ENCODE data around the gene GALNT14. TPM values are rescaled to one million over a fixed set of nuclear protein-coding genes. Genes with fewer than 3 reads are reported as not detected.

The GALNT14 gene
- total RNA-seq, 1 donor from 2014 or later = 1.7 TPM

DNA sequence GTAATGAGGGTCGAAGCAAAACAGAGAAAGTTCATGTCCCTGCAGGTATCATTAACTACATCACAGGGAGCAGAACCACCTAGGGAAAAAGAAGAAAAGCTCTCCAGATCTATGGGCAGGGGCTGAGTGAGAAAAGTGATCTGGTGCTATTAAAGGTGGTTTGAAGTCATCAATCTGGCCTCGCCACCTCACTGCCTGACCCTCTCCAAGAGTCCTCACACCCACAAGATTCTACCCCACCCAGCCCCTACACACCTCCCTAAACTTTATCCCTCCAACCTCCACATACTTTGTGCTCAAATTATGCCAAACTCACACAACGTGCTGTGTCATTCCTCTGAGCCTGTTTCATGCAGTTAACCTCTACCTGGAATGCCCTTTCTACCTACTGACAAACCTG is 2.2 kb downstream of the GALNT14 start:
- no peak for DNase-seq (ENCODE audit: low spot score in 2 of 2, unreplicated experiment in 2 of 2)
- H3K27me3 Mint-ChIP-seq (ENCODE audit: low read depth) = peaks cover 77% of the 10 kb centered on the region
- H3K27ac Mint-ChIP-seq = no peak overlapping the region
- H3K36me3 Mint-ChIP-seq = no peaks in the 10 kb centered on the region
- H3K4me1 Mint-ChIP-seq = peaks cover 19% of the 10 kb centered on the region
- TF ChIP-seq, protein P1, sequence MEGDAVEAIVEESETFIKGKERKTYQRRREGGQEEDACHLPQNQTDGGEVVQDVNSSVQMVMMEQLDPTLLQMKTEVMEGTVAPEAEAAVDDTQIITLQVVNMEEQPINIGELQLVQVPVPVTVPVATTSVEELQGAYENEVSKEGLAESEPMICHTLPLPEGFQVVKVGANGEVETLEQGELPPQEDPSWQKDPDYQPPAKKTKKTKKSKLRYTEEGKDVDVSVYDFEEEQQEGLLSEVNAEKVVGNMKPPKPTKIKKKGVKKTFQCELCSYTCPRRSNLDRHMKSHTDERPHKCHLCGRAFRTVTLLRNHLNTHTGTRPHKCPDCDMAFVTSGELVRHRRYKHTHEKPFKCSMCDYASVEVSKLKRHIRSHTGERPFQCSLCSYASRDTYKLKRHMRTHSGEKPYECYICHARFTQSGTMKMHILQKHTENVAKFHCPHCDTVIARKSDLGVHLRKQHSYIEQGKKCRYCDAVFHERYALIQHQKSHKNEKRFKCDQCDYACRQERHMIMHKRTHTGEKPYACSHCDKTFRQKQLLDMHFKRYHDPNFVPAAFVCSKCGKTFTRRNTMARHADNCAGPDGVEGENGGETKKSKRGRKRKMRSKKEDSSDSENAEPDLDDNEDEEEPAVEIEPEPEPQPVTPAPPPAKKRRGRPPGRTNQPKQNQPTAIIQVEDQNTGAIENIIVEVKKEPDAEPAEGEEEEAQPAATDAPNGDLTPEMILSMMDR (IDR thresholded peaks at IDR 0.05; ENCODE audit: unreplicated experiment) = no peak
- H3K4me3 Mint-ChIP-seq = no peak overlapping the region
- H3K9me3 Mint-ChIP-seq = no peaks in the 10 kb centered on the region

DNA sequence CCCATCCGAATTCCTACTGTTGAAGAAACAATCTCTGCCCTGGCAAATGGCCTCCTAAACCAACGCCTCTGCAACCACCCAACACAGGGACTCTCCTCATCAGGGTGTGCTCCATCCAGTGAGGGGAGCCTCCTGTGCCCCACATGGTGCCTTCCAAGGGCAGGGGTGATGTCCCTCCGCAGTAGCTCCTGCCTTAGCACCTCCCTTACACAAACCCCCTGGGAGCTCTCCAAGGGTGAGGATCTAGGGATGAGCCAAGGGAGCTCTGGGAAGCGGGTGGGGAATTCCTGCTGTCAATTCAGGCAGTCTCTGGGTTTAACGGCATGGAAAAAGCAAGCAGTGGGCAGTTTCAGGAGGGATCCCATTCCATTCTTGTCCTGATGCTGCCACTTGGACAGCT is 3.8 kb downstream of the GALNT14 start:
- Mint-ChIP-seq H3K9me3 (no peaks in the 10 kb centered on the region), H3K4me3 (no peak overlapping the region), H3K27me3 (ENCODE audit: low read depth) (peaks cover 62% of the 10 kb centered on the region)

GRCh38 chr2:31132786-31133185 is 5.5 kb downstream of the GALNT14 start:
- no peak for DNase-seq (ENCODE audit: low spot score in 2 of 2, unreplicated experiment in 2 of 2)
- Mint-ChIP-seq H3K27ac (no peak overlapping the region), H3K4me3 (no peak overlapping the region), H3K36me3 (no peaks in the 10 kb centered on the region), H3K27me3 (ENCODE audit: low read depth) (peaks cover 50% of the 10 kb centered on the region), H3K4me1 (peaks cover 19% of the 10 kb centered on the region), H3K9me3 (no peaks in the 10 kb centered on the region)
- TF ChIP-seq, protein P1 (IDR thresholded peaks at IDR 0.05; ENCODE audit: unreplicated experiment) = no peak

More for the DNA sequence above, 3.8 kb downstream of the GALNT14 start:
- H3K36me3 Mint-ChIP-seq = no peaks in the 10 kb centered on the region
- DNase-seq (ENCODE audit: low spot score in 2 of 2, unreplicated experiment in 2 of 2) = no peak
- H3K27ac Mint-ChIP-seq = no peak overlapping the region
- H3K4me1 Mint-ChIP-seq = peaks cover 19% of the 10 kb centered on the region
- TF ChIP-seq, protein P1 (IDR thresholded peaks at IDR 0.05; ENCODE audit: unreplicated experiment) = no peak

DNA sequence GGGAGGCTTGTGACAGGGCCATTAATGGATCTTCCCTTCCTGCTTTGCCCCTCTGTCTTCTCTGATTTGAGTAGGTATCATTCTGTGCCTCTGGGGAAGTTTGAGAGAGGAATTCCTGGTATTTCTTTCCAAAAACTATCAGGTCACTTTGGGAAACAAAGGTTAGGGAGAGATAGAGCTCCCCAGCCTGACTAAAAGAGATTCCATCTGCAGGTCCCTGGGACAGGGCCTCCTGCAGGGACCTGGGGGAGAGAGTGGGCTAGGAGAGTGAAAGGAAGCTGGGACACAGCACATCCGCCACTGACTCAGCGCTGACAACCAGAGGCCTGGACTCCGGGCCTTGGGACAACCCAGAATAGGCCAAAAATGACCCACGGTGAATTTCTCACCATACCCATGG is 6.4 kb downstream of the GALNT14 start:
- TF ChIP-seq, protein P1 (IDR thresholded peaks at IDR 0.05; ENCODE audit: unreplicated experiment) = no peak
- peaks cover 46% of the 10 kb centered on the region for H3K27me3 Mint-ChIP-seq (ENCODE audit: low read depth)
- no peak overlapping the region for H3K4me3 Mint-ChIP-seq
- no peaks in the 10 kb centered on the region for H3K9me3 Mint-ChIP-seq
- H3K27ac Mint-ChIP-seq = no peak overlapping the region
- peaks cover 16% of the 10 kb centered on the region for H3K4me1 Mint-ChIP-seq
- no peaks in the 10 kb centered on the region for H3K36me3 Mint-ChIP-seq
- DNase-seq (ENCODE audit: low spot score in 2 of 2, unreplicated experiment in 2 of 2) = no peak

- Mint-ChIP-seq H3K4me1 (peaks cover 13% of the 10 kb centered on the region), H3K36me3 (no peaks in the 10 kb centered on the region), H3K27ac (no peak overlapping the region), H3K27me3 (ENCODE audit: low read depth) (peaks cover 41% of the 10 kb centered on the region), H3K9me3 (no peaks in the 10 kb centered on the region), H3K4me3 (no peak overlapping the region)
- no peak for DNase-seq (ENCODE audit: low spot score in 2 of 2, unreplicated experiment in 2 of 2)
- TF ChIP-seq, protein P1 (IDR thresholded peaks at IDR 0.05; ENCODE audit: unreplicated experiment) = no peak
These were observed 8.7 kb downstream of the GALNT14 start for GRCh38 chr2:31129375-31130171.

Measured in mesothelial cell of epicardium (in vitro differentiated cells).